MM.1S (cell line): ENCODE data around the gene PROKR1.

Experiments
- EZH2 ChIP-seq: fragments of 300-600 bp; sonication (generic); optimal IDR thresholded peaks from 2 replicates; pipeline ENCODE3; 2017; ENCODE audit warnings: low read depth, mild to moderate bottlenecking, antibody characterized with exemption, low read length, mixed read lengths
- EZH2phosphoT487 ChIP-seq: fragments of 300-600 bp; sonication (generic); IDR thresholded peaks from 2 replicates; pipeline ENCODE4 v1.6.1; 2018; ENCODE audit warnings: antibody characterized with exemption, low read length
- TF ChIP-seq, protein P1 (sequence below): fragments of 300-600 bp; sonication (generic); IDR thresholded peaks from 2 replicates; pipeline ENCODE4 v1.5.1; 2016; ENCODE audit warnings: antibody characterized with exemption, low read length, mixed read lengths

DNA sequence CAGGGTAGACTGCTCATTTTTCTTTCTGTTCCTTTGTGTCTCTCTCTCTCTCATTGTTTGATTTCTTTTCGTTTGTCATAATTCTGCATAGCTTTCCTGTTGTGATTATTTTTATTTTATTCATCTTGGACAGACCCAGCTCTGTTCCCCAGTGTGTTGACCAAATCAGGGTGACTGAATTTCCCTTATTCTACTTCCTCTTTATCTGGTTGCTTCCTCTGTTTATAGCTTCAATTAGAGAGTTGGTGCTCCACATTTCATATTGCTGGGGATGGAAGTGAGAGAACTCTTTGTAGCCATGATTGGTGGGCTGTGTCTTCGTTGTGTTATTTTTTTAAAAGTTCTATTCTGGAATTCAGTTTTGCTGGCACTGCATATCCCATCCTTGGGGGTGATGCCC is 19.1 kb downstream of the PROKR1 start:
- TF ChIP-seq, protein P1, sequence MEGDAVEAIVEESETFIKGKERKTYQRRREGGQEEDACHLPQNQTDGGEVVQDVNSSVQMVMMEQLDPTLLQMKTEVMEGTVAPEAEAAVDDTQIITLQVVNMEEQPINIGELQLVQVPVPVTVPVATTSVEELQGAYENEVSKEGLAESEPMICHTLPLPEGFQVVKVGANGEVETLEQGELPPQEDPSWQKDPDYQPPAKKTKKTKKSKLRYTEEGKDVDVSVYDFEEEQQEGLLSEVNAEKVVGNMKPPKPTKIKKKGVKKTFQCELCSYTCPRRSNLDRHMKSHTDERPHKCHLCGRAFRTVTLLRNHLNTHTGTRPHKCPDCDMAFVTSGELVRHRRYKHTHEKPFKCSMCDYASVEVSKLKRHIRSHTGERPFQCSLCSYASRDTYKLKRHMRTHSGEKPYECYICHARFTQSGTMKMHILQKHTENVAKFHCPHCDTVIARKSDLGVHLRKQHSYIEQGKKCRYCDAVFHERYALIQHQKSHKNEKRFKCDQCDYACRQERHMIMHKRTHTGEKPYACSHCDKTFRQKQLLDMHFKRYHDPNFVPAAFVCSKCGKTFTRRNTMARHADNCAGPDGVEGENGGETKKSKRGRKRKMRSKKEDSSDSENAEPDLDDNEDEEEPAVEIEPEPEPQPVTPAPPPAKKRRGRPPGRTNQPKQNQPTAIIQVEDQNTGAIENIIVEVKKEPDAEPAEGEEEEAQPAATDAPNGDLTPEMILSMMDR: no peak
- TF ChIP-seq EZH2 (no peak), EZH2phosphoT487 (no peak)
